AG09309 (cell line): ENCODE results near the gene LMOD3.

Source experiments
- DNase-seq: peaks from one replicate; pipeline ENCODE4 v3.0.0-alpha.2; 2010; ENCODE audit warnings: low read depth
- H3K4me3 ChIP-seq: 2 replicates; pipeline ENCODE4 v1.5.1; 2011; ENCODE audit warnings: mild to moderate bottlenecking, low read depth, low read length, moderate library complexity; ENCODE audit not compliant: control insufficient read depth
- TF ChIP-seq, protein P1 (sequence below): IDR thresholded peaks from 2 replicates; pipeline ENCODE4 v1.5.1; 2011; ENCODE audit warnings: mild to moderate bottlenecking, low read depth, low read length, inconsistent platforms; ENCODE audit not compliant: insufficient read depth, control insufficient read depth; ENCODE audit errors: missing control alignments

LMOD3 gene

DNA sequence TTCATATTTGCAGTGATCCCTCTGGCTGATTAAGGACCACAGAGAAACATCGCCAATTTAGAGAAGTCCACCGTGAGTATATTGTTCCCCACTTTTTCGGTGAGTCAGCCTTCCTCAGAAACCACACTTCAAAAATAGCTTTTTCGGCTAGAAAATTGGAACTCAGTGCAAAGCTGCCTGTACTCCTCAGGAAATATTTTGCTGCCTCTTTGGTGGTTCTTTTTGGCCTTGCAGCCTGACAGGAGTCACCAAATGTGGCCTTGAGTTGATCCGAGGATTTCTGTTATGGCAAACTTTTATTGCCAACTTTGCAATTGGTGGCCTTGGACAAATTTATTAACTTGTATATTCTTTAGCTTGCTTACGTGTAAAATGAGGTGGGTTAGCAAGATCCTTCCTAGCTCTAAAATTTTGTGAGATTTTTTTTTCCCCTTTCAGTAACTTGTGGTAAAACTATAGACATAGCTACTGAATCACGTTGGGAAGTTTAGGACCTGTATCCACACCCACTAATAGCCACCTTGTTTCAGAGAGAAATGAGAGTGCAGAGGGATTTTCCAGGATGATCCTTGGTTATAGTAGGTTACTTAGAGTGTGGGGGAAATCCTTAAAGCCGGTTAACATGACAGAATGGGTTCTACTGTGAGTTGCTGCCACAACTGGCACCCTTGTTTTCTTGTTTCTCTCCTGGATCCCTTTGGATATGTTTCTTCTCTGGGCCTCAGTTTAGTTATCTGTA is 27.8 kb downstream of the LMOD3 start:
- no peak overlapping the region for H3K4me3 ChIP-seq
- no peak for DNase-seq

DNA sequence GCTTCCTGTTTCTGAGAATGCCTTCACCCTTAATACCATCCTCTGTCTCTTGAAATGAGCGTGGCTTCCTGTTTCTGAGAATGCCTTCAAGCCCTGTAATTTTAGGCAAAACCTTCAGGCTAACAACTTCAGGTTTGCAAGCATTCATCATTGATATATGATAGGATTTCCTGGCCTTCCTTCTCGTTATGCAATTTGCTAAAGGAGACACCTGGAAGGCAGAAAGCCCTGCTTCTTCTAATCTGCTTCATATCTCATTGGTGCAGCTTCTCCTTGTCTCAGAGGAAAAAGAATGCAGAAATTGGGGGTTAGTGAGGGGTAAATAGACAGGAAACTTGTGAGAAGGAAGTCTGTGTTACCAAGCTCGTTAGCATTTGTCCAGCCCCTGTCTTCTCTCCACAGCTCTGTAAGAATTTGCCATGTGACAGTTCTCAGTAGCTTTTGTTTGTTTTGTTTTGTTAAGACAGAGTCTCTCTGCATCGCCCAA is 30.3 kb downstream of the LMOD3 start:
- no peak for DNase-seq
- TF ChIP-seq, protein P1, sequence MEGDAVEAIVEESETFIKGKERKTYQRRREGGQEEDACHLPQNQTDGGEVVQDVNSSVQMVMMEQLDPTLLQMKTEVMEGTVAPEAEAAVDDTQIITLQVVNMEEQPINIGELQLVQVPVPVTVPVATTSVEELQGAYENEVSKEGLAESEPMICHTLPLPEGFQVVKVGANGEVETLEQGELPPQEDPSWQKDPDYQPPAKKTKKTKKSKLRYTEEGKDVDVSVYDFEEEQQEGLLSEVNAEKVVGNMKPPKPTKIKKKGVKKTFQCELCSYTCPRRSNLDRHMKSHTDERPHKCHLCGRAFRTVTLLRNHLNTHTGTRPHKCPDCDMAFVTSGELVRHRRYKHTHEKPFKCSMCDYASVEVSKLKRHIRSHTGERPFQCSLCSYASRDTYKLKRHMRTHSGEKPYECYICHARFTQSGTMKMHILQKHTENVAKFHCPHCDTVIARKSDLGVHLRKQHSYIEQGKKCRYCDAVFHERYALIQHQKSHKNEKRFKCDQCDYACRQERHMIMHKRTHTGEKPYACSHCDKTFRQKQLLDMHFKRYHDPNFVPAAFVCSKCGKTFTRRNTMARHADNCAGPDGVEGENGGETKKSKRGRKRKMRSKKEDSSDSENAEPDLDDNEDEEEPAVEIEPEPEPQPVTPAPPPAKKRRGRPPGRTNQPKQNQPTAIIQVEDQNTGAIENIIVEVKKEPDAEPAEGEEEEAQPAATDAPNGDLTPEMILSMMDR: no peak
- H3K4me3 ChIP-seq: no peak overlapping the region

More for the DNA sequence above, 27.8 kb downstream of the LMOD3 start:
- TF ChIP-seq, protein P1: no peak

DNA sequence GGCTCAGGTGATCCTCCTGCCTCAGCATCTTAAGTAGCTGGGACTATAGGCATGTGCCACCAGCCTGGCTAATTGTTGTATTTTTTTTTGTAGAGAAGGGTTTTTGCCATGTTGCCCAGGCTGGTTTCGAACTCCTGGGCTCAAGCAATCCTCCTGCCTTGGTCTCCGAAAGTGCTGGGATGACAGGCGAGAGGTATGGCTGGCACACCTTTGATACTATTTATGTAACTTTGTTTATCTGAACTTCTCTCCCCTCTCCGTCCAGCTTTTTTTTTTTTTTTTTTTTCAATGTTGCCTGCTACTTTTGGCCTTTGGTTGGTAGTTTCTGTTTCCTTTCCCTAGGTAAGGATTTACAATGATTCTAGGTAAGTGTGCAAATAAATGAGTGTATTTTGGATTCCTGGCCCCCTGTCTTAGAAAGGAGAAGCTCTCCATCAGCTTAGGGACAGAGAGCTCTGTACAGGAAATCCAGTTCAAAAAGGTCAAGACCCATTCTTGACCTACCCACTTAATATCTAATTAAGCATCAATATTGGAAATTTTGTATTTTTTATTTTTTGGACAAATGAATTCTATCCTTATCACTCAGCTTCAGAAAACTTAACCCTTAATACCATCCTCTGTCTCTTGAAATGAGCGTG is 30.9 kb downstream of the LMOD3 start:
- TF ChIP-seq, protein P1: no peak
- H3K4me3 ChIP-seq: no peak overlapping the region
- no peak for DNase-seq

DNA sequence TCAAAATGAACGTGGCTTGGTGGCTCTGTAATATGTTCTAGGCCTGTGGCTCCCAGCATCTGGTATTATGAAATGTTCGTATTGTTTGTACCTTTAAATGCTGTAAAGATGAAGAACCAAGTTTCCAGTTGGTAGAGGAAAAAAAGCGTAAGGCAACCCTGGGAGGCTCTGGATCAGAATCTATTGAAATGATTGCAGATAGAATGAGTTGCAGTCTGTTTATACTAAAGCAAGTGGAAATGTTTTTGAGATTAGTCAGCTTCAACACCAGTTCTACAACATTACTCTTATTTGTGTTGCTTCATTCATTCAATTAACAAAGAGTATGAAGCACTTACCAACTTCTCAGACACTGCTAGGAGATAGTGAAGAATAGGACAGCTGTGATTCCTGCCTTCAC is 32.4 kb downstream of the LMOD3 start:
- H3K4me3 ChIP-seq: no peak overlapping the region
- peak; percentile 64 for DNase-seq
- TF ChIP-seq, protein P1: no peak

DNA sequence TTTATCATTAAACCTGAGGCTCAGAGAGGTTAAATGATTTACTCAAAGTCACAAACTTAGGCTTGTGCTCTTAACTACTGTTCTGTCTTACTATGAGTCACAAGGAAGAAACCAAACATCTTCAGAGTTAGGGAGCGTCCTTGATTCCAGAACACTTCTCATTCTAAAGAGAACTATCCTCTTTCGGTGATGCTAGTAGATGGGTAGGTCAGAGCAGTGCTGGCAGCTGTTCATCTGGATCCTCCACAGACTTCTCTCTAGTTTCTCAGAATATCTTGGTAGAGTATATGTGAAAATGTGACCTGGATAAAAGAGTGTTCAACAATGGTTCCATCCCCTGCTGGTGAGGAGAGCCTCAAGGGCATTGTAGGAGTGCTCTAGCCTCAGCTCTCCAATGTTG is 34.3 kb downstream of the LMOD3 start:
- TF ChIP-seq, protein P1: no peak
- DNase-seq: no peak
- no peak overlapping the region for H3K4me3 ChIP-seq

DNA sequence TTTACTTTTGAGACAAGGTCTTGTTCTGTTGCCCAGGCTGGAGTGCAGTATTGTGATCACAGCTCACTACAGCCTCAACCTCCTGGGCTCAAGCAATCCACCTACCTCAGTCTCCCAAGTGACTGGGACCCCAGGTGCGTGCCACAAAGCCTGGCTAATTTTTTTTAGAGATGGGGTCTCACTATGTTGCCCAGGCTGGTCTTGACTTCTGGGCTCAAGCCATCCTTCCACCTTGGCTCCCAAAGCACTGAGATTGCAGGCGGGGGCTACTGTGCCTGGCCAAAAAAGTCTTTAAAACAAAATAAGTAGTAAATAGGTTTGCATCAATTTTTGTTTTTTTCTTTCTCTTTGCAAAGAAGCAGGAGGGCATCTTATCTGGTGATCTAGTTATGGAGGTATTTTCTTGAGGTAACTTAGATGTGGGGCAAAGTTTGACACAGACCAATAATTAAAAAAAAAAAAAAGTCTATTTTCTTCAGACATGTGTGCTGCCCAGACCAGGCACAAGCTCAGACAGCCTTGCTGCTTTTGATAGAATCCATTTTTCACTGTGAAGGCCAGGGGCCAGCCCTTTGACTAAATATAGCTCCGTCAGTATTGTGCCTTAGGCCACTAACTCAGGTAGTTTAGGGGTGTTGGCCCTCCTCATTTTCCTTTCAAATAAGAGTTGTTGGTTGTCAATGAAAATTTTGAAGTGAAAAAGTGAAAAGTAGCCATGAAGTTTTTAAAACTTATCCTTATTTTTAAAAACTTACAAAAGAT is 35.2 kb downstream of the LMOD3 start:
- TF ChIP-seq, protein P1: no peak
- no peak for DNase-seq
- no peak overlapping the region for H3K4me3 ChIP-seq
